Mesendoderm (in vitro differentiated cells): ENCODE results near the gene GLIS1.
A peak's percentile ranks its signal among the peaks of the same experiment; 100 is the strongest.

Experiments used
- DNase-seq: peaks from one replicate; pipeline ENCODE4 v3.0.0; 2013
- H2AK5ac ChIP-seq: 2 replicates; pipeline ENCODE4 v1.6.1; 2013; ENCODE audit warnings: low read length, inconsistent platforms
- H2BK120ac ChIP-seq: 2 replicates; pipeline ENCODE4 v1.6.1; 2013; ENCODE audit warnings: low read depth, mild to moderate bottlenecking, low read length, moderate library complexity, mixed read lengths
- H2BK15ac ChIP-seq: replicated peaks from 2 replicates; pipeline ENCODE4 v1.6.1; 2013; ENCODE audit warnings: low read depth, mild to moderate bottlenecking, moderate library complexity
- H2BK5ac ChIP-seq: 2 replicates; pipeline ENCODE4 v1.6.1; 2013; ENCODE audit warnings: low read length, inconsistent platforms
- H3K18ac ChIP-seq: 2 replicates; pipeline ENCODE4 v1.6.1; 2013; ENCODE audit warnings: mild to moderate bottlenecking, low read length, mixed read lengths
- H3K23ac ChIP-seq: one replicate; pipeline ENCODE4 v1.6.1; 2013; ENCODE audit warnings: low read length
- H3K27ac ChIP-seq: 2 replicates; pipeline ENCODE4 v1.5.1; 2013; ENCODE audit warnings: low read depth, mild to moderate bottlenecking, inconsistent platforms, low read length, moderate library complexity
- H3K27me3 ChIP-seq: 2 replicates; pipeline ENCODE4 v1.6.1; 2013; ENCODE audit warnings: low read length, control low read depth, mild to moderate bottlenecking, inconsistent platforms; ENCODE audit not compliant: insufficient read depth, poor library complexity
- H3K36me3 ChIP-seq: 2 replicates; pipeline ENCODE4 v1.6.1; 2013; ENCODE audit warnings: low read length, inconsistent platforms; ENCODE audit not compliant: control insufficient read depth, insufficient read depth
- H3K4ac ChIP-seq: one replicate; pipeline ENCODE4 v1.6.1; 2013; ENCODE audit warnings: low read depth, mild to moderate bottlenecking, low read length, moderate library complexity
- H3K4me1 ChIP-seq: 2 replicates; pipeline ENCODE4 v1.6.1; 2013; ENCODE audit warnings: low read depth, low read length, inconsistent platforms; ENCODE audit not compliant: control insufficient read depth
- H3K4me2 ChIP-seq: 2 replicates; pipeline ENCODE4 v1.6.1; 2013; ENCODE audit warnings: low read length
- H3K4me3 ChIP-seq: 2 replicates; pipeline ENCODE4 v1.5.1; 2013; ENCODE audit warnings: mild to moderate bottlenecking, low read length
- H3K56ac ChIP-seq: one replicate; pipeline ENCODE4 v1.6.1; 2013; ENCODE audit warnings: low read length
- H3K79me1 ChIP-seq: 2 replicates; pipeline ENCODE4 v1.6.1; 2013; ENCODE audit warnings: low read length, inconsistent platforms
- H3K79me2 ChIP-seq: 2 replicates; pipeline ENCODE4 v1.6.1; 2013; ENCODE audit warnings: mild to moderate bottlenecking, low read length; ENCODE audit not compliant: control insufficient read depth, insufficient read depth
- H3K9ac ChIP-seq: 2 replicates; pipeline ENCODE4 v1.6.1; 2013; ENCODE audit warnings: low read length, inconsistent platforms
- H4K5ac ChIP-seq: one replicate; pipeline ENCODE4 v1.6.1; 2013; ENCODE audit warnings: low read length
- H4K8ac ChIP-seq: one replicate; pipeline ENCODE4 v1.6.1; 2013; ENCODE audit warnings: low read depth, mild to moderate bottlenecking, control low read depth, low read length, moderate library complexity
- WGBS: extraction: QIAGEN DNeasy Blood & Tissue Kit; methylation state at CpG from one replicate; pipeline ENCODE4 v1.1.7; 2013; ENCODE audit warnings: low lambda C conversion rate, missing lambda C conversion rate; ENCODE audit not compliant: insufficient coverage; ENCODE audit errors: extremely low coverage; 5-methylcytosine and 5-hydroxymethylcytosine counted together

The GLIS1 gene

DNA sequence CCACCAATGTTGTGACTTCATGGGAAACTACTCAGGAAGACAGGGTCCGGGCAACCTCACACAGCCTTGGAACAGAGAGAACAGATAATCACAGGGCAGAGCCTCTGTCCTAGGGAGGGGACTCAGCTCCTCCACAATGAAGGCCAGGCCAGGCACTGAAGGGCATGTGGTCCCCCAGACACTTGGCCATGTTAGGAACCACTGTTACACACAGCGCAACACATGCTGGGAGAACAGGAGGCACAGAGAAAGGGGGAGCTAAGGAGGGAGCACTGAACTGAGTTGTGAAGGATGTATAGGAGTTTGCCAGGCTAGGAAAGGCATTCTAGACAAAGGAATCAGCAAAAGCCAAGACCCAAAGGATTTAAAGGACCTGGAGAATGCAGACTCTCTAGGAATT lies 152.2 kb downstream of the GLIS1 start:
- no peak overlapping the region for H3K56ac ChIP-seq
- H3K4me3 ChIP-seq, result no peak overlapping the region
- DNase-seq, result no peak
- WGBS, result no CpG with 5 or more reads among the region's 2 CpGs
- no peaks in the 10 kb centered on the region for H3K27me3 ChIP-seq
- H3K79me1 ChIP-seq, result no peaks in the 10 kb centered on the region
- no peak overlapping the region for H3K9ac ChIP-seq
- H3K27ac ChIP-seq, result no peak overlapping the region
- H3K79me2 ChIP-seq, result no peaks in the 10 kb centered on the region
- no peak overlapping the region for H2BK15ac ChIP-seq
- no peak overlapping the region for H3K4me2 ChIP-seq
- no peak overlapping the region for H4K8ac ChIP-seq
- no peak overlapping the region for H2BK120ac ChIP-seq
- H2AK5ac ChIP-seq, result no peak overlapping the region
- H2BK5ac ChIP-seq, result no peak overlapping the region
- no peak overlapping the region for H3K18ac ChIP-seq
- peaks cover 4% of the 10 kb centered on the region for H3K4me1 ChIP-seq
- H3K36me3 ChIP-seq, result no peaks in the 10 kb centered on the region
- no peak overlapping the region for H3K4ac ChIP-seq
- H3K23ac ChIP-seq, result peak overlapping the region; percentile 80
- H4K5ac ChIP-seq, result no peak overlapping the region

DNA sequence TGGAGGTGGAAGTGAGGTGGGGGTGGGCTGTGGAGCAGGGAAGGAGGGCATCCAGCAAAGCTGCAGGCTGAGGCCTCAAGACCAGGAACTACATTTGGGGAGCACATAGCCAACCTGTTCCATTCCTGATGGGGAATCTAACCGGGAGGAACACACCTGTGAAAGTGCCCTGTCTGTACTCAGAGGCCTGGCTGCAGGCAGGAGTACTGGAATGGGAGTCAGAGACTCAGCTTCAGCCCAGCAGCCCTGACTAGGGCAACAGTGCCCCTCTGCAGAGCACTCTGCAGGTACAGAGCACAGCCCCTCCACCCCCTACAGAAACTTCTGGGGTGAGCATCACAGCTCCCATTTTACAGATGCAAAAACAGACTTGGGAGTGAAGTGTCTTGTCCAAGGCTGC lies 153.4 kb downstream of the GLIS1 start:
- no peak for DNase-seq
- H2BK5ac ChIP-seq, result no peak overlapping the region
- no CpG with 5 or more reads among the region's 1 CpG for WGBS
- no peak overlapping the region for H3K4me3 ChIP-seq
- H3K36me3 ChIP-seq, result no peaks in the 10 kb centered on the region
- no peak overlapping the region for H4K8ac ChIP-seq
- no peaks in the 10 kb centered on the region for H3K79me2 ChIP-seq
- no peak overlapping the region for H2BK15ac ChIP-seq
- H2BK120ac ChIP-seq, result no peak overlapping the region
- no peak overlapping the region for H2AK5ac ChIP-seq
- H3K27me3 ChIP-seq, result no peaks in the 10 kb centered on the region
- H3K23ac ChIP-seq, result no peak overlapping the region
- peaks cover 4% of the 10 kb centered on the region for H3K4me1 ChIP-seq
- H3K18ac ChIP-seq, result no peak overlapping the region
- no peak overlapping the region for H3K4me2 ChIP-seq
- no peaks in the 10 kb centered on the region for H3K79me1 ChIP-seq
- H3K9ac ChIP-seq, result no peak overlapping the region
- no peak overlapping the region for H3K56ac ChIP-seq
- no peak overlapping the region for H4K5ac ChIP-seq
- H3K27ac ChIP-seq, result no peak overlapping the region
- H3K4ac ChIP-seq, result no peak overlapping the region

DNA sequence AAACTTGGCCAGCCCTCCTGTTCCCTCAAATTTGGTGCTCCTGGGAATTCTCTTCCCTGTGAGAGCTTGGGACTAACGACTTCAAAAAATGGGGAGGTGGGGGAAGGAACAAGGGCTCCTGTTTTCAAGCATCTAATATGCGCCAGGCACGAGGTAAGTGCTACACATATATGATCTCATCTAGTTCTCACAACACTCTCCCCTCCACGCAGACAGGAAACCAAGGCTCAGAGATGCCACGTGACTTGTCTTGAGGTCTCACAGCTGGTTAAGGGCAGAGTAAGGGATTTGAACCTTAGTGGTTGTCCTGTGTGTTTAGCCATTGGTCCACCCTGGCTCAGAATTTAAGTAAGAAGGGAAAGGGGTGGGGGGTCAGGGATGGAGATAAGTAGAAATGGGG lies 153.8 kb downstream of the GLIS1 start:
- H2BK5ac ChIP-seq, result no peak overlapping the region
- H4K8ac ChIP-seq, result no peak overlapping the region
- H2BK15ac ChIP-seq, result no peak overlapping the region
- no peak for DNase-seq
- no peak overlapping the region for H3K18ac ChIP-seq
- no peaks in the 10 kb centered on the region for H3K79me2 ChIP-seq
- H3K79me1 ChIP-seq, result no peaks in the 10 kb centered on the region
- H3K36me3 ChIP-seq, result no peaks in the 10 kb centered on the region
- H3K27ac ChIP-seq, result no peak overlapping the region
- H2BK120ac ChIP-seq, result no peak overlapping the region
- no peaks in the 10 kb centered on the region for H3K27me3 ChIP-seq
- no CpG with 5 or more reads among the region's 5 CpGs for WGBS
- H3K4me2 ChIP-seq, result no peak overlapping the region
- no peak overlapping the region for H3K23ac ChIP-seq
- no peak overlapping the region for H3K4me3 ChIP-seq
- H3K4ac ChIP-seq, result no peak overlapping the region
- H3K4me1 ChIP-seq, result peaks cover 4% of the 10 kb centered on the region
- H3K56ac ChIP-seq, result no peak overlapping the region
- H4K5ac ChIP-seq, result no peak overlapping the region
- H2AK5ac ChIP-seq, result no peak overlapping the region
- H3K9ac ChIP-seq, result no peak overlapping the region

DNA sequence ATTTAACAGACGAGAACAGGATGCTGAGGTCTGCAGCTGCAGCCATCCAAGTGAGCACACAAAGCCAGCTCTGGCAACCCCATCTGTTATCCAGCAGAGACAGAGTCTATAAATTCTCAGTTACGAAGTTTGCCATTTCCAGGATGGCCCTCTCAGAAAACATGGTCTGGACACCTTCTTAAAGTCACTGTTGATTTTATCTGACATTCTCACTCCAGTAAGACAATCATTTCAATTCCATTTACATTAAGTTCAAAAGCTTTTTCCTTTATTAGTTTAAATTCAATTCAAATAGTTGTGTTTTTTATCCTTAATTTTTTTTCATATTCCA lies 154.2 kb downstream of the GLIS1 start:
- Histone ChIP-seq H3K18ac (no peak overlapping the region), H2AK5ac (no peak overlapping the region), H3K4me1 (peaks cover 4% of the 10 kb centered on the region), H3K4me3 (no peak overlapping the region), H3K56ac (no peak overlapping the region), H3K9ac (no peak overlapping the region), H2BK15ac (no peak overlapping the region), H3K23ac (no peak overlapping the region), H3K27me3 (no peaks in the 10 kb centered on the region), H3K27ac (no peak overlapping the region), H3K36me3 (no peaks in the 10 kb centered on the region), H3K79me1 (no peaks in the 10 kb centered on the region), H3K4me2 (no peak overlapping the region), H4K8ac (no peak overlapping the region), H2BK5ac (no peak overlapping the region), H4K5ac (no peak overlapping the region), H3K4ac (no peak overlapping the region), H3K79me2 (no peaks in the 10 kb centered on the region), H2BK120ac (no peak overlapping the region)
- WGBS, result no CpG with 5 or more reads among the region's 2 CpGs
- no peak for DNase-seq

DNA sequence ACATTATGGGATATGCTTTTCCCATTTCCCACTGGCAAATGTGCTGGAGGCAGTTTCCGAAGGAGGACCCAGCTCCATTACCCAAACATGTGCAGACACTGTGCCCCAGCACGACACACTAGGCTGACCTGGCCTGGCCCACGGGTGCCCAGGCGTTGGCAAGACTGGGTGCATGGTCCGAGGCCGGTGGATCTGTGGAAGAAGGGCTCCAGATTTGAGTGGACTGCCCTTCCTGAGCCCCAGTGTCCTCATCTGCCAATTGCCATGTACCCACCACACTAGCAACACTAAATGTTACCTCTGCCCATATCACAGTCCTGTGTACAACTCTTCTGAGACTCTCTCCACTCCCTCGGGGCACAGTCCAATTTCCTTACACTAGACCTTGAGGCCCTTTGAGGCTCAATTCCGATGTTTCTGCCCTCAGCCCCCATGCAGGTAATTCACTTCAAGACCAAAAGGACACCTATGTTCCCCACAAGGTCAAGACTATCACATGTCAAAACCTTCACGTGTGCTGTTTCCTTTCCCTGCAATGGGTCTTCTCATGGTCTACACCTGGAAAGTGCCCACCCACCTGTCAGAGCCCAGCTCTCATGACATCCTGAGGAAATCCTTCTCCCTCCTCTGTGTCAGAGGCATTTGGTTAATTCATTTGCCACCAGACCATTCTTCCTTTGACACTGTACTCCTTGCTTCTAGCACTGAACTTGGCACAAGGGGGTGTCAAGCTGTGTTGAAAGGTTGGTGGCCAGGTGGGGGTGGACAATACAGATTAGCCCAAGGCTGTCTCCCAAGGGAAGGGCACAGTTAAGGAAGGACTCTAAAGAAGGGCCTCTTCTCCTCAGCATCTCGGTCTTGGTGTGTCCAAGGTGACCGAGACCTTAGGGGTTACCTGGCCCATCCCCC lies 154.8 kb downstream of the GLIS1 start:
- Histone ChIP-seq H3K9ac (no peak overlapping the region), H2BK120ac (no peak overlapping the region), H2BK5ac (no peak overlapping the region), H3K23ac (no peak overlapping the region), H3K4me2 (no peak overlapping the region), H3K36me3 (no peaks in the 10 kb centered on the region), H3K4ac (no peak overlapping the region), H2BK15ac (no peak overlapping the region), H3K27me3 (no peaks in the 10 kb centered on the region), H3K4me3 (no peak overlapping the region), H4K8ac (no peak overlapping the region), H3K4me1 (peaks cover 4% of the 10 kb centered on the region), H3K56ac (no peak overlapping the region), H4K5ac (no peak overlapping the region), H3K18ac (no peak overlapping the region), H3K79me2 (no peaks in the 10 kb centered on the region), H2AK5ac (no peak overlapping the region), H3K79me1 (no peaks in the 10 kb centered on the region), H3K27ac (no peak overlapping the region)
- no peak for DNase-seq
- no CpG with 5 or more reads among the region's 11 CpGs for WGBS
